Measurements from ENCODE around the gene CDK13.

The CDK13 gene

GRCh38 chr7:39926111-39926510 is 23.9 kb upstream of the CDK13 start (continued):
- TF ChIP-seq SP7 (tag by site-specific recombination; IDR thresholded peaks at IDR 0.05), result no peak

GRCh38 chr7:39927018-39927417 is 23.0 kb upstream of the CDK13 start:
- ChIA-PET POLR2A (no interaction called here), CTCF (interaction anchor here (0.8 kb wide), 1 partner anchor 31 kb away, joined by 4 read pairs; no protein-coding TSS in a partner anchor)
- TF ChIP-seq PRDM10 (tag by site-specific recombination; IDR thresholded peaks at IDR 0.05), result no peak
- TF ChIP-seq ZNF692 (tag by site-specific recombination; IDR thresholded peaks at IDR 0.05), result no peak
- no peak for TF ChIP-seq ZNF341 (tag by site-specific recombination; IDR thresholded peaks at IDR 0.05; ENCODE audit: low read depth)
- no peak for TF ChIP-seq ZSCAN5A (tag by site-specific recombination; IDR thresholded peaks at IDR 0.05)
- TF ChIP-seq ZNF600 (tag by site-specific recombination; IDR thresholded peaks at IDR 0.05), result no peak
- TF ChIP-seq ZSCAN4 (tag by site-specific recombination; IDR thresholded peaks at IDR 0.05), result no peak
- no peak for TF ChIP-seq ZEB2 (tag by site-specific recombination; IDR thresholded peaks at IDR 0.05)
- TF ChIP-seq ZNF624 (tag by site-specific recombination; IDR thresholded peaks at IDR 0.05), result no peak
- TF ChIP-seq ZNF324 (tag by site-specific recombination; IDR thresholded peaks at IDR 0.05), result no peak
- no peak for TF ChIP-seq ZSCAN23 (tag by site-specific recombination; IDR thresholded peaks at IDR 0.05)
- no peak for TF ChIP-seq ZNF37A (tag by site-specific recombination; IDR thresholded peaks at IDR 0.05)
- TF ChIP-seq ZNF501 (tag by site-specific recombination; IDR thresholded peaks at IDR 0.05), result no peak
- TF ChIP-seq ZNF2 (tag by site-specific recombination; IDR thresholded peaks at IDR 0.05), result no peak
- no peak for TF ChIP-seq PATZ1 (tag by site-specific recombination; IDR thresholded peaks at IDR 0.05)
- TF ChIP-seq KLF17 (tag by site-specific recombination; IDR thresholded peaks at IDR 0.05), result no peak
- no peak for TF ChIP-seq ZNF398 (tag by site-specific recombination; IDR thresholded peaks at IDR 0.05)

More at GRCh38 chr7:39927018-39927417, 23.0 kb upstream of the CDK13 start:
- H3K4me3 ChIP-seq (ENCODE audit: low read depth, low read length), result no peak overlapping the region
- H3K27ac ChIP-seq (ENCODE audit: extremely low read depth, low read depth, low read length), result no peak overlapping the region
- no peaks in the 10 kb centered on the region for H3K4me1 ChIP-seq (ENCODE audit: control insufficient read depth, insufficient read depth, low read length)
- H3K9me3 ChIP-seq (ENCODE audit: control insufficient read depth, insufficient read depth, low read depth, low read length), result no peaks in the 10 kb centered on the region
- no peaks in the 10 kb centered on the region for H3K36me3 ChIP-seq (ENCODE audit: control insufficient read depth in 2 of 2, insufficient read depth in 1 of 2, low read length in 2 of 2)
